Renal cortical epithelial cell (primary cell): Measurements from ENCODE around the gene CAPNS1. TPM values are rescaled to one million over a fixed set of nuclear protein-coding genes. Genes with fewer than 3 reads are reported as not detected.
"Not testable (repeated sequence)": the region's sequence is repeated elsewhere in the genome, so short reads cannot be mapped to it uniquely, and the experiment has no call there.

Source experiments
- DNase-seq: peaks from one replicate; pipeline ENCODE4 v3.0.0-alpha.2; 2011; ENCODE audit warnings: low read depth
- total RNA-seq: library from RNA; depleted of rRNA; stranded (reverse); fragments of >200 nt; gene quantifications from 2 replicates; pipeline ENCODE4 v1.2.3, GENCODE V29; 2014

The CAPNS1 gene
- total RNA-seq, 1 donor from 2014 or later: 474 TPM

- peak; percentile 99 for DNase-seq
These were observed 25.0 kb upstream of the CAPNS1 start, which contains the start of gene POLR2I for GRCh38 chr19:36114721-36115452. TSS of gene POLR2I (minus strand) at chr19:36114875. CDS start at chr19:36114856, 19 bp downstream.

GRCh38 chr19:36115453-36116343 lies 24.2 kb upstream of the CAPNS1 start, which contains the start of gene TBCB:
TSS of gene TBCB (plus strand) at chr19:36115468. CDS start at chr19:36115561, 93 bp downstream.
- DNase-seq: no peak

- no peak for DNase-seq
These were observed 23.6 kb upstream of the CAPNS1 start for GRCh38 chr19:36116344-36116637.

DNA sequence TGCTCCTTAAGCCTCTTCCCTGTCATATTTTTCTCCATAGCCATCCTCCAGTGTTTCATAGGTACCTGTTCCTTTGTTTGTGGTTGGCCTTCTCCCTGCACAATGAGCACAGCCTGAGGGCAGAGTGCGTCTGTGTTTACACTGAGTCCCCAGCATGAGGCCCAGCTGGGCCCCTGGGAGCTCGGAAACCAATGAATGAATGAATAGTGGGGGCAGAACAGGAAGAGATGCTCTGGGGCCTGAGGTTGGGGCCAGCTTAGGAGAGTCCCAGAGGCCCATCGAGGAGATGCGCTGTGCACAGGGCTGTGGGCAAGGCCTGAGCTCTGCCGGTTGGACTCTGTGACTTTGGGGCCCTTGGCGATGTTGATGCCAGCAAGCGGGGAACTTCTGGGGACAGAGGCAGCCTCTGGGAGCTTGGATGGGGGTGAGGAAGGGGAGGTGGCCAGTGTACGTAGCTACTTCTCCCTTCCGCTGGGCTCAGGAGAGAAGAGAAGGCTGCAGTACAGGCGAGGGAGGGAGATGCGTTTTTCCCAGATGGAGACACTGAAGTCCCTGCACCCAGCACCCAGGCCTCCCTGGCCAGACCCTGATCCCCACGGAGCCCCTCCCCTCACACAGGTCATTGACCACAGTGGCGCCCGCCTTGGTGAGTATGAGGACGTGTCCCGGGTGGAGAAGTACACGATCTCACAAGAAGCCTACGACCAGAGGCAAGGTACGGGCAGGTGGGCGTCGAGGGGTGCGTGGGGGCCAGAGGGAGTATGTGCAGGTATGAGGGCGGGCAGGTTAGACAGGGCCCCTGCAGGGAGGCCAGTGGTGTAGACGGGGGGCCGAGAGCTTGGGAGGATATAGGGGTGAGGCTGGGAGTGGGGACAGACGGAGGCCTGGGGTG lies 19.5 kb upstream of the CAPNS1 start:
- DNase-seq: no peak

- no peak for DNase-seq
These were observed 18.9 kb upstream of the CAPNS1 start for GRCh38 chr19:36120984-36121358.

DNA sequence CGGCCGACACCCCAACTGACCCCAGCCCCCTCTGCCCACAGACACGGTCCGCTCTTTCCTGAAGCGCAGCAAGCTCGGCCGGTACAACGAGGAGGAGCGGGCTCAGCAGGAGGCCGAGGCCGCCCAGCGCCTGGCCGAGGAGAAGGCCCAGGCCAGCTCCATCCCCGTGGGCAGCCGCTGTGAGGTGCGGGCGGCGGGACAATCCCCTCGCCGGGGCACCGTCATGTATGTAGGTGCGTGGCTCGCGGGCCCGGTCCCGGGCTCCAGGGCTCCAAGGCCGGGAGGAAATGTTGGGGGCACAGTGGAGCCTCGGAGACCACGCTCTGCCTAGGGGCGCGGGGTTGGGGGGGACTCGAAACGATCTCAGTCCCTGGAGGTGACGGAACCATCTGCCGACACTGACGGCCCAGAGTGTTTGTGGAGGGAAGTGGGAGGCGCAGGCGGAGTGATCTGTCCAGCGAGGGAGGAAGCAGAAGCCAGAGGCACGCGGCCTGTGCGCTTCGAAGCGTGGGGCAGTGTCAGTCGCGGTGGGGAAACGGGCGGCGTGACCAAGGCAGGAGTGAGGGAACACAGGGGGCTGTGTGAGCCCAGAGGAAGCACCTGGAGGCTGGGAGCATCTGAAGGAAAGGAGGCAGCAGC lies 18.3 kb upstream of the CAPNS1 start:
- no peak for DNase-seq

DNA sequence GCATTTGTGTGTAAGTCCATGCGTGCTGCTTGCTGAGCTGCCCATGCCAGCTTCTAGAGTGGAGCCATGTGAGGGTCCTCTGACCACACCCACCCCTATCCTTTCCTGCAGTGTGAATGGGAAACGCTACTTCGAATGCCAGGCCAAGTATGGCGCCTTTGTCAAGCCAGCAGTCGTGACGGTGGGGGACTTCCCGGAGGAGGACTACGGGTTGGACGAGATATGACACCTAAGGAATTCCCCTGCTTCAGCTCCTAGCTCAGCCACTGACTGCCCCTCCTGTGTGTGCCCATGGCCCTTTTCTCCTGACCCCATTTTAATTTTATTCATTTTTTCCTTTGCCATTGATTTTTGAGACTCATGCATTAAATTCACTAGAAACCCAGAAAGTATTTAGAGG lies 14.3 kb upstream of the CAPNS1 start:
- DNase-seq: no peak

DNA sequence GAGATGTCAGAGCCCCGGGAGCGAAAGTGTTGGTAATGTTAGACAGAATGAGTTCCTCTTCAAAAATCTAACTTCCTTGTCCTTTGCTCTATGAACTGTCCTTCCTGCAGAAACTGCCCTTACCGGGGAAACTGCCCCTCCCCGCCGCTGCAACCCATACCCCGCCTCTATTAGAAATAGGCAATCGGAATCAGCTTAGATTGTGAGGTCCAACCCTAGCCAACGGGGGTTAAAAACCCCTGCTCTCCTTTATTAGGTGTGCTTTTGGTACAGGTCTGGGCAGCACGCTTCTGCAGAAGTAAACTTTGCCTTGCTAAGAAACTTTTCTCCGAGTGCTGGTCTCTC lies 11.5 kb upstream of the CAPNS1 start:
- DNase-seq: no peak

- peak; percentile 36 for DNase-seq
These were observed 8.6 kb upstream of the CAPNS1 start for GRCh38 chr19:36131221-36131620.

DNA sequence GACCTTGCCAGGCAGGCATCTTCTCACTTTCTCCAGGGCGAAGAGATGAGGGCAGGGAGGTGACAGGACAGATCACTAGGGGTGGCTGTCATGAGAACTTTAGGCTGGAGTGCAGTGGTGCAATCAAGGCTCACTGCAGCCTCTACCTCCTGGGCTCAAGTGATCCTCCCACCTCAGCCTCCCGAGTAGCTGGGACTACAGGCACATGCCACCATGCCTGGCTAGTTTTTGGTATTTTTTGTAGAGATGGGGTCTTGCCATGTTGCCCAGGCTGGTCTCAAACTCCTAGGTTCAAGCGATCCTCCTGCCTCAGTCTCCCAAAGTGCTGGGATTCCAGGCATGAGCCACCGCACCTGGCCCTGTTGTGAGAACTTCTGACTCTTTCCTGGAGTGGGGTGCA lies 5.0 kb upstream of the CAPNS1 start:
- not testable (repeated sequence) for DNase-seq

DNA sequence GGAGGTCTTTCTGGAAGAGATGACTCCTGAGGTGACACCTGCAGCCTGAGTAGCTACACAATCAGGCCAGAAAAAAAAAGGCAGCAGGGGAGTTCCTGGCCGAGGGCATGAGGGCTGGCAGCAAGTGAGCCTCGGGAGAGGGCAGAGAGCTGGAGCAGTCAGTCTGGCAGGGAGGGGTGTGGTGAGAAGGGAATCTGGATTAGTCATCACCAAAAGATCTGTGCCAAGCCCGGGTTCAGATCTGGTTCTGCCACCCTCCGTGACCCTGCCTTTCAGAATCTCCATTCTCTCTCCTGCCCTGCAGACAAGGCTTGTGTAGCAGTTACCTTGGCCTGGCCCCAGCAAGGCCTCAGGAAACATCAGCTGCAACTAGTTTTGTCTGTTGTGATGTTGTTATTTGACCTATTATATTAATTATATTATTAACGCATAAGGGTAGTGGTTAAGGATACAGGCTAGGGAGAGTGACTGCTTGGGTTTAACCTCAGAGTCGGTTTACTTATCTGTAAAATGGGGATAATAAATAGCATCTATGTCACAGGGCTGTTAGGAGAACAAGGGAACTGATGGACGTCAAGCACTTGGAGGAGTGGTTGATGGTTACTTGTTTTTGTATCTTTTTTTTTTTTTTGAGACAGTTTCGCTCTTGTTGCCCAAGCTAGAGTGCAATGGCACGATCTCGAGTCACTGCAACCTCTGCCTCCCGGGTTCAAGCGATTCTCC lies 2.7 kb upstream of the CAPNS1 start:
- DNase-seq: peak; percentile 93

- DNase-seq: no peak
These were observed 770 bp upstream of the CAPNS1 start for GRCh38 chr19:36139120-36139472.

DNA sequence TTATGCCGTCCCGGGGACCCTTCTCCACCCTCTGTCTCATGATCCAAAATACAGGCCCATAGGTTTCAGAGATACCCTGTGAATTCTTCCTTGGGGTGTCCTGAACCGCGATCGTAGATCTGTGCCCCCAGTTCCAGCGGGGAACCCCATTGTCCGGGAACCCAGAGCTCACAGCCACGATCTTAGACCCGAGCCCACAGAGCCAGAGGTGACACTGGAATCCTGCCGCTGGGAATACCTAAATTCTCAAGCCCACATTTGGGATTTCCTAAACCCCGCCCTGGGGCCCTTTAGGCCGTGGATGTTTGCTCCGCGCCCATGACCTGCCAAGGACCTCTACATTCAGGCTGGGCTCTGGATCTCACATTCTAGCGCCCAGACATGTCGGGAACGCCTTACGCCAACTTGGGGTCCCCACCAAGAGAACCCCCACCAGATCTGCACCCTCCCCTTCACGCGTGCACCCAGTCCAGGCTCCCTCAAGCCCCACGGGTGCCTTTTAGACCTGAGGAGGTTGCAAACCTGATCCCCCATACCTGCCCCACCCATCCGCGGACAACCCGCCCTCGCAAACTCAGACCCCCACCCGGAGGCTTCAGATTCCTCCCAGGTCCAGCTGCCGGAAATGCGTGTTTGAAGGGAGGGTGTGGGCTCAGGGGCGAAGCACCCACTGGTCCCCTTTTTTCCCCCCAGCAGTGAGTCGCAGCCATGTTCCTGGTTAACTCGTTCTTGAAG lies 605 bp downstream of the CAPNS1 start:
- DNase-seq: peak; percentile 44

DNA sequence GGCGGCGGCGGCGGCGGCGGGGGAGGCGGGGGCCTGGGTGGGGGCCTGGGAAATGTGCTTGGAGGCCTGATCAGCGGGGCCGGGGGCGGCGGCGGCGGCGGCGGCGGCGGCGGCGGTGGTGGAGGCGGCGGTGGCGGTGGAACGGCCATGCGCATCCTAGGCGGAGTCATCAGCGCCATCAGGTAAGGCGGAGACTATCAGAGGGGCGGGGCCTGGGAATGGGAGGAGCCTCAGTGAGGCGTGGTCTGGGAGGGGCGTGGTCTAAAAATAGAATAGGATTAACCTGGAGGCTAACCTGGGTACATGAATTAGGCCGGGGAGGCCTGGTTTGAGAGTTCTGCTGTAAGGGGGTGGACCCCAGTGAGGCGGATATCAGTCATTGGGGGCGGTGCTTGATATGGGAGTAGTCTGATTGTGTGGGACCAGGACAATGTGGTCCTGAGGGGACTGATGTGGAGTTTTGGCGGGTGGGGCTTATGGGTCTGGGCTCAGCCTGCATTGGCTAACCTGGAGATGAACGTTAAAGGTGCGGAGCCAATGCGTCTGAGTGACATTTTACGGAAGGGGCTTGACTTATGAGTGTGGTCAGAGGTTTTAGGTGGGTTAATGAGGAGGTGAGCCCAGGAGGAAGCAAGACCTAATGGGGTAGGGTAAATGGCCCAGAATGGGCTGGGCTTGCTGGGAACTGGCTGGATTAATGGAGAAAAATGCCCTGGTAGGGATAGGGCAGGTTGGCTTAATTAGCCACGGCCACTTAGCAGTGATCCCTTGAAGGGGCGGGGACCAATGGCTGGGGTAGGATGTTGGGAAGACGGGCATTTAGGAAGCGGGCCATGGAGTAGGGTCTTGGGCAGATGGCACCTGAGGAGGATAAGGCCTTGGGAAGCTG lies 1.4 kb downstream of the CAPNS1 start:
- peak; percentile 66 for DNase-seq

DNA sequence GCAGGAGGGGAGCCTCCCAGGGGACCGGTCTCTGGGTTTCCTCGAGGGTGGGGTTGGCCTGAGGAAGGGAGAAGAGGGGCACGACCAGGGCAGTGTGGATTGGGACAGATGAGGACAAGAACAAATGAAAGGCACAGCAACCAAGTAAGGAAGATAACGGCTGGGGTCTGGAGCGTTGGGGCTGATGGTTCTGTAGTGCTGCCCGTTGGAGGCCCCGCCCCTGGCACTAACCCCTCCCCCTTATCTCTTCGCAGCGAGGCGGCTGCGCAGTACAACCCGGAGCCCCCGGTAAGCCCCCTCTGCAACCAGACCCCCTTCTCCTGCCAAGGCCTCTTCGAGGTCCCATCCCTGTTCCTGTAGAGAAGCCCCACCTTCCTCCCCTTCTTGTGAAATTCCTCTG lies 2.2 kb downstream of the CAPNS1 start:
- no peak for DNase-seq

- DNase-seq: no peak
These were observed 2.6 kb downstream of the CAPNS1 start for GRCh38 chr19:36142496-36142895.

DNA sequence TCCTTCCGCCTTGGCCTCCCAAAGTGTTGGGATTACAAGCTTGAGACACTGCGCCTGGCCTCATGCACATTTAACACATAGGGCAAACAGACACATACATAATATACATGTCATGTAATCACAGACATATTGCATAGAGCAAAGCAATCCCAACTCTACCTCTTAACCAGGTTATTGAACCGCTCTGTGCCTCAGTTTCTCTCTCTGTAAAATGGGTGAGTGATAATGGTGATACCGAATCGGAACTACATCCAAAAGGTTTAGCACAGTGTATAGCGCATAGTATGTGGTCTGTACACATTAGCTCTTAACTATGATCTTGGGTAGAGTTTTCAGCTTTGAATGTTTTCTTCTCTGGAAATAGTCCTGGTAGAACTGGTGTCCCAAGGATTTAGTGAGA lies 4.8 kb downstream of the CAPNS1 start:
- DNase-seq: no peak

DNA sequence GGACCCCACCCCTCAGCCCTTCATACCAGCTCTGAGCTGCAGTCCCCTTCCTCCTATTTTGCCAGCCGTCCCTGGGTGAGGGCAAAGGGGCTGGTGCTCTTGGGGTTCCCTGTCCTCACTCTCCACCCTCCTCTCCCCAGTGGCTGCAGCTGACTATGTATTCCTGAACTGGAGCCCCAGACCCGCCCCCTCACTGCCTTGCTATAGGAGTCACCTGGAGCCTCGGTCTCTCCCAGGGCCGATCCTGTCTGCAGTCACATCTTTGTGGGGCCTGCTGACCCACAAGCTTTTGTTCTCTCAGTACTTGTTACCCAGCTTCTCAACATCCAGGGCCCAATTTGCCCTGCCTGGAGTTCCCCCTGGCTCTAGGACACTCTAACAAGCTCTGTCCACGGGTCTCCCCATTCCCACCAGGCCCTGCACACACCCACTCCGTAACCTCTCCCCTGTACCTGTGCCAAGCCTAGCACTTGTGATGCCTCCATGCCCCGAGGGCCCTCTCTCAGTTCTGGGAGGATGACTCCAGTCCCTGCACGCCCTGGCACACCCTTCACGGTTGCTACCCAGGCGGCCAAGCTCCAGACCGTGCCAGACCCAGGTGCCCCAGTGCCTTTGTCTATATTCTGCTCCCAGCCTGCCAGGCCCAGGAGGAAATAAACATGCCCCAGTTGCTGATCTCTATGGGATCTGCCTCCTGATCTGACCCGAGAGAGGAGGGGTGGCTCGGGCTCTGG lies 10.0 kb downstream of the CAPNS1 start:
- no peak for DNase-seq

DNA sequence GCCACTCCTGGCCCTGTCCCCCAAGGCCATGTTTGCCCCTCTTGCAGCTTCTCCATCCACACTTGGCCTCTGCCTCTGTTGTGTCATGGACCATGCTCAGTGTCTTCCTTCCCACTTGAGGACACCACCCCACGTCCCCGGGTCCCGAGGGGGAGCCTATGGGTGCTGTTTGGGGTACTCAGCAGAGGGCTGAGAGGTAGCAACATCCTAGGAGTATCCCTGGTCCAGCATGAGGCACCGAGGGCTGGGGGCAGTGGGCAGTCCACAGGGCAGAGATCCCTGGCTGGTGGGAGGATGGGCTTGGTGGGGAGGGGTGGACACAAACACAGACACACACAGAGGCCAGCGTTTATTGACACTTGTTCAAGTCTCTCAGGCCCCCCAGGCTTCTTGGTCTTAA lies 10.7 kb downstream of the CAPNS1 start:
- DNase-seq: no peak
